ENCODE data around the gene WDR43.

WDR43 gene

DNA sequence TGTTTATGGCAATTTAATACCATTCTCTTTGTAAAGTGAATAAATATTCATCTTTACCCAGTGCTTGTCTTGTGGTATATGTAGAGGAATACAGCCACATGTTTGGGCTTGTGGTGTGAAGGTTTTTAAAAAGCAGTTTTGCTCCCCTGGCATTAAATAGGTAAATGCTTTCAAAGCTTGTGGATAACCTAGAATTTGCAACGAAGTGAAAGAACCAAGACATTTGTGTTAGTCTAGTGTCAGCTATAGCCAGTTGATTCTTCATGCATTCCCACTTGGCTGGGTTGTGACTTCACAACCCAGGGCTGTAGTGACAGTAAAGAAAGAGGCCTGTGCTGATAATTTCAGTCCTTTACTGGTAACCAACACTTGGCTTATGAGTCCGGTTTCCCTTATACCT, 53.7 kb downstream of the WDR43 start:
- H3K36me3 ChIP-seq (ENCODE audit: insufficient read depth, low read length): peaks cover 61% of the 10 kb centered on the region
- H3K27me3 ChIP-seq (ENCODE audit: insufficient read depth, low read length): no peaks in the 10 kb centered on the region
- no peak overlapping the region for H3K27ac ChIP-seq (ENCODE audit: low read depth, low read length)
- 98% methylated on average over 2 of the region's 2 CpGs for WGBS
- H3K9me3 ChIP-seq (ENCODE audit: insufficient read depth, low read depth, low read length): peaks cover 29% of the 10 kb centered on the region
- H3K9ac ChIP-seq (ENCODE audit: low read depth, low read length): no peak overlapping the region
- H3K4me3 ChIP-seq (ENCODE audit: low read length): no peak overlapping the region
- H3K4me1 ChIP-seq (ENCODE audit: insufficient read depth, low read length): peaks cover 12% of the 10 kb centered on the region

DNA sequence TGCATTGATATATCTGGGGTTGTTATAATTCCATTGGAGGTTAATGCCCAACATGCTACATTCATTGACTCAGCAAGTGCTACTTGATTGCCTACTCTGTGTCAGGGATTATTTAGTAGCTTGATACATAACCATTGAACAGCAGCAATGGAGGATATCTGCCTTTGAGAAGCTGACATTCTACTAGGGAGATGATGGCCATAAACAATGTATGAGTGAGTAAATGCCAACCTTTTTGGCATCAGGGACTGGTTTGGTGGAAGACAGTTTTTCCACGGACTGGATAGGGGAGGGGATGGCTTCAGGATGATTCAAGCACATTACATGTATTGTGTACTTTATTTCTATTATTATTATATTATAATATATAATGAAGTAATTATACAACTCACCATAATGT, 54.7 kb downstream of the WDR43 start:
- H3K27me3 ChIP-seq (ENCODE audit: insufficient read depth, low read length): no peaks in the 10 kb centered on the region
- H3K4me3 ChIP-seq (ENCODE audit: low read length): no peak overlapping the region
- H3K4me1 ChIP-seq (ENCODE audit: insufficient read depth, low read length): peaks cover 12% of the 10 kb centered on the region
- H3K9ac ChIP-seq (ENCODE audit: low read depth, low read length): no peak overlapping the region
- H3K9me3 ChIP-seq (ENCODE audit: insufficient read depth, low read depth, low read length): peaks cover 29% of the 10 kb centered on the region
- H3K27ac ChIP-seq (ENCODE audit: low read depth, low read length): no peak overlapping the region
- H3K36me3 ChIP-seq (ENCODE audit: insufficient read depth, low read length): peaks cover 51% of the 10 kb centered on the region
- WGBS: 100% methylated on average over 1 of the region's 1 CpG

DNA sequence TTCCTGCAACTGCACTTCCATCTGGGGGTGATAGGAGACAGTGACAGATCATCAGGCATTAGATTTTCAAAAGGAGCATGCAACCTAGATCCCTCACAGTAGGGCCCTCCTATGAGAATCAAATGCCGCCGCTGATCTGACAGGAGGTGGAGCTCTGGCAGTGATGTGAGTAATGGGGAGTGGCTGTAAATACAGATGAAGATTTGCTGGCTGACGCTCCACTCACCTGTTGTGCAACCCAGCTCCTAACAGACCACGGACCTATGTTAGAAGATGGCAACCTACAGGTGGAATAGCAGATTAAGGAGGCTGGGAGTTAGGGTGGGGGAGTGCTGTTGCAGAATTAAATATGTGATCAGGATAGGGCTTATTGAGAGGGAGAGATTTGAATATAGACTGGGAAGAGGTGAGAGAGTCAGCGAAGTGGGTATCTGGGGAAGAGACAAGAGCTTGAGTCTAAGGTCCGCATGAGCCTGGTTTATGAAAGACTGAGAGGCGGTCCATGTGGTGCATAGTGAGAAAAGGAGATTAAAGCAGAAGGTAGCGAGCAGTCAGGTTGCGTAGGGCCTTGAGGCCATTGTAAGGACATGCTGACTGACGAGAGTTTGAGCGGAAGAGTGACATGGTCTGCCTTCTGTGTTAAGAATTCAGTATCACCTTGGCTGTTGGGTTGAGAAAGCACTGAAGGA, 55.3 kb downstream of the WDR43 start:
- Histone ChIP-seq H3K9me3 (ENCODE audit: insufficient read depth, low read depth, low read length) (peaks cover 29% of the 10 kb centered on the region), H3K36me3 (ENCODE audit: insufficient read depth, low read length) (peaks cover 45% of the 10 kb centered on the region), H3K27ac (ENCODE audit: low read depth, low read length) (no peak overlapping the region), H3K4me1 (ENCODE audit: insufficient read depth, low read length) (peaks cover 12% of the 10 kb centered on the region), H3K9ac (ENCODE audit: low read depth, low read length) (no peak overlapping the region), H3K4me3 (ENCODE audit: low read length) (no peak overlapping the region), H3K27me3 (ENCODE audit: insufficient read depth, low read length) (no peaks in the 10 kb centered on the region)
- WGBS: 86% methylated on average over 11 of the region's 11 CpGs

DNA sequence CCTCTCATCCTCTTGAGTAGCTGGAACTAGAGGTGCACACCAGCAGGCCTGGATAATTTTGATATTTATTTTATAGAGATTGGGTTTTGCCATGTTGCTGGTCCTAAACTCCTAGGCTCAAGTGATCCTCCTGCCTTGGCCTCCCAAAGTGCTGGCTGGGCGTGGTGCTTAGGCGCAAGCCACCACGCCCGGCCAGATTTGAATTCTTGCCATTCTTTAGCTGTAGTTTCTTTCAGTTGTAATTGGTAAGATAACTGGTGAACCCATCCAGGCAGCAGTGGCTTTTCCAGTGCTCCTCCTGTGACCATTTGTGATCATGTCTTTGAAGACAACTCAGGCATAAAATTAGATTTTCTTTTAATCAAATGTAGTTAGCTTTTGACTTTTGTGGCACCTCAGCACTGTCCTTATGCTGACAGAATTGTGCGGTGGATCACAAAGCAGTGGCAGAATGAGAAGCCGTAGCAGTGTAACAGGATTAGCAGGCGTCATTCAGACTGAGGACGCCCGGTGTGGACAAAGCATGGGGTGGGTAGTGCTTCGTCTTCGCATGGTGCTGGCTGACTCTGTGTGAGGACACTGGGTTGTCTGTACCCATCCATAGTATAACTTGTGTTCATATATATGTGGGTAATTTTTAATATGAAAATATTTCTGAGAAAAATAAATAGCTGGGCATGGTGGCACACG, 56.6 kb downstream of the WDR43 start:
- H3K9me3 ChIP-seq (ENCODE audit: insufficient read depth, low read depth, low read length): peaks cover 29% of the 10 kb centered on the region
- H3K4me1 ChIP-seq (ENCODE audit: insufficient read depth, low read length): peaks cover 22% of the 10 kb centered on the region
- H3K36me3 ChIP-seq (ENCODE audit: insufficient read depth, low read length): peaks cover 32% of the 10 kb centered on the region
- 0 out of 2 replicates have a peak overlapping the region, but pooled peaks have one; percentile 8 for H3K9ac ChIP-seq (ENCODE audit: low read depth, low read length)
- WGBS: 90% methylated on average over 11 of the region's 12 CpGs
- H3K4me3 ChIP-seq (ENCODE audit: low read length): no peak overlapping the region
- H3K27ac ChIP-seq (ENCODE audit: low read depth, low read length): no peak overlapping the region
- no peaks in the 10 kb centered on the region for H3K27me3 ChIP-seq (ENCODE audit: insufficient read depth, low read length)

DNA sequence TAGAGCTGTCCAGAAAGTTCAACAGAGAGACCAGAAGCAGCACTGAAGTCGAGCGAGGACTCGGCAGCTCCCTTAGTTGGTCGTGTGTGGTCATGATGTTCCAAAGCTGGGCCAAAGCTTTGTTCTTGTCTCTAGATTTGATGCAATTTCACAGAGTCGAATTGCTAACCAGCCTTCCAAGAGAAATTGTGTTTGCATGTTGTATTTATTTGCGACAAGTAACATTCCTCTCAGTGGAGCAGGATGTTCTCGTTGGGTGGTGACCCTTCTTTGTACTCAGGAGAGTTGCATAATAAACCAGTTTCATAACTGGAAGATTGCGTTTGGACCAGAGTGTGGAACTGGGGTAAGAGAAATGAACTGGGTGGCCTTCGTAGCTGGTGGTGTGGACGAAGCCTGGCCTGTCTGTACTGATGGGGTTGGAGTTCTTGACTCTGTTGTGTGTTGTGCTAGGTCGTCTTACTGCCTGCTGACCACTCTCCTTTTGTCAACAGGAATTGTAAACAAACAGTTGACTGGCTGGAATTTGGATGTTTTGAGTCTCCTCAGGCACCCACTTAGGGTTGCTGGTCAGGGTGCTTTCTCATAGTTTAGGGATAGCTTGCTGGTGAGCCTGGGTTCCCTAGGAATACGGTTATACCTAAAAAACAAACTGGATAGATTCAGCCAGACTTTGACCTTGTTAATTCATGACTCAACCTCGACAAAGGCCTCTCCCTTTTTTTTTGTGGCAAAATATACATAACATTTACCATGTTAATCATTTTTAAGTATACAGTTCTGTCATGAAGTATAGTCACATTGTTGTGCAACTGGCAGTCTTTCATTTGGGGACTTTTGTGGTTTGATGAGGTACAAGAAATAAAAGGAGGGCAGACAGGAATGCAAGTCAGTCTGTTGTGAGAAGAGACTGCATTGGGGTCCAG, 57.7 kb downstream of the WDR43 start:
- Histone ChIP-seq H3K9ac (ENCODE audit: low read depth, low read length) (no peak overlapping the region), H3K27me3 (ENCODE audit: insufficient read depth, low read length) (no peaks in the 10 kb centered on the region), H3K4me3 (ENCODE audit: low read length) (no peak overlapping the region), H3K4me1 (ENCODE audit: insufficient read depth, low read length) (peaks cover 24% of the 10 kb centered on the region), H3K9me3 (ENCODE audit: insufficient read depth, low read depth, low read length) (peaks cover 23% of the 10 kb centered on the region), H3K27ac (ENCODE audit: low read depth, low read length) (peak overlapping the region; percentile 24; the same call in 1 of the 2 replicates), H3K36me3 (ENCODE audit: insufficient read depth, low read length) (peaks cover 21% of the 10 kb centered on the region)
- WGBS: 82% methylated on average over 13 of the region's 13 CpGs

DNA sequence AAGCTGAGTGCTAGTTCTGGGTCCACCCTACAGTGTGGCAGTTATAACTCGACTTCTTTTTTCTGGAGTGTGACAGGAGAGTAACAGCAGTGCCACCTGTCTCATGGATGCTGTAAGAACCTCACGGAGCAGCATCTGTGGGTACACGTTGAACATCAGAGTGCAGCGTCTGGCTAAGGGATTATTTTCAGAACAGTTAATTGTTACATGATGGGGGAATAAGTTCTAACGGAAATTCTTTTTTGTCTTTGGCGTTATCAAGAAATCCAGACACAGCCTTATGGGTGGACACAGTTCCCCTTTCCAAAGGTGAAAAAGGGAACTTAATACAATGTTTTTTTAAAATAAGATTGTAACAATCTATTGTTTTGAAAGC, 58.4 kb downstream of the WDR43 start:
- Histone ChIP-seq H3K36me3 (ENCODE audit: insufficient read depth, low read length) (peaks cover 15% of the 10 kb centered on the region), H3K9ac (ENCODE audit: low read depth, low read length) (no peak overlapping the region), H3K4me3 (ENCODE audit: low read length) (no peak overlapping the region), H3K27me3 (ENCODE audit: insufficient read depth, low read length) (no peaks in the 10 kb centered on the region), H3K27ac (ENCODE audit: low read depth, low read length) (no peak overlapping the region), H3K4me1 (ENCODE audit: insufficient read depth, low read length) (peaks cover 24% of the 10 kb centered on the region), H3K9me3 (ENCODE audit: insufficient read depth, low read depth, low read length) (peaks cover 17% of the 10 kb centered on the region)
- WGBS: 73% methylated on average over 6 of the region's 6 CpGs

DNA sequence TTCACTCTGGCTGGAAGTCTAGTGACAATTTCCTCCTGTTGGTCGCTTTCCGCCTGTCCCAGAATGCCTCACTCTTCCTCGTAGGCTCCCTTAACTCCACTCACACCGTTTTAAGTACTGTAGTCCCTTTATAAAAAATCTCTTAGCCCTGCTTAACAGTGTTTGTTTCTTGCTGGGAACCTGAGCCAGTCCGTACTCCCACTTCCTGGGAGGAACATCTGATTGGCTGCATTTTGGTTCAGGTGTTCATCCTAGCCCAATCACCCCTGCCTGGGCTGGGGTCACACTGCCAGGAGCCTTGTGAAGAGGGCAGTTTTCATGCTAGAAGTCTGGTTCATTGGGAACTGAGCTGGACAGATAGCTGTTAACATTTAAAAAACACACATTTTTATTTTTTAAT, 61.0 kb downstream of the WDR43 start:
- Histone ChIP-seq H3K9ac (ENCODE audit: low read depth, low read length) (no peak overlapping the region), H3K4me3 (ENCODE audit: low read length) (no peak overlapping the region), H3K27me3 (ENCODE audit: insufficient read depth, low read length) (no peaks in the 10 kb centered on the region), H3K27ac (ENCODE audit: low read depth, low read length) (no peak overlapping the region), H3K36me3 (ENCODE audit: insufficient read depth, low read length) (no peaks in the 10 kb centered on the region), H3K4me1 (ENCODE audit: insufficient read depth, low read length) (peaks cover 24% of the 10 kb centered on the region), H3K9me3 (ENCODE audit: insufficient read depth, low read depth, low read length) (no peaks in the 10 kb centered on the region)
- WGBS: 73% methylated on average over 5 of the region's 5 CpGs

DNA sequence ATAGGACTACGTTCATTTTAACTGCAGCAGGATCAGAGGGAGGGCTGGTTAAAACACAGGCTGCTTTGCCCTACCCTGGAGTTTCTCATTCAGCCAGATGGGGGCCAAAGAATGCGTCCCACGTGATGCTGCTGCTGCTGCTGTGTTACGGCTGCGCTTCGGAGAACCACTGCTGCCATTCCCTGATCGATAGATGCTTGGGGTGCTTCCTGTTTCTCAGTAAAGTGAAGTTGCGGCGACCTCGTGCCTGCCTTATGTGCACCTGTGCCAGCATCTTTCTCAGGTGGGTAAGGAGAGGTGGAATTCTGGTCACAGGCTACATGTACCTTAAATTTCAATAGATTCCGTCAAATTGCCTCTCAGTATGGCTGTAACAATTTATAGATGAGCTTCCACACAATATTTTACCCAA, 62.0 kb downstream of the WDR43 start:
- Histone ChIP-seq H3K9me3 (ENCODE audit: insufficient read depth, low read depth, low read length) (no peaks in the 10 kb centered on the region), H3K36me3 (ENCODE audit: insufficient read depth, low read length) (no peaks in the 10 kb centered on the region), H3K27me3 (ENCODE audit: insufficient read depth, low read length) (no peaks in the 10 kb centered on the region), H3K27ac (ENCODE audit: low read depth, low read length) (no peak overlapping the region), H3K9ac (ENCODE audit: low read depth, low read length) (0 out of 2 replicates have a peak overlapping the region, but pooled peaks have one; percentile 13), H3K4me1 (ENCODE audit: insufficient read depth, low read length) (peaks cover 23% of the 10 kb centered on the region), H3K4me3 (ENCODE audit: low read length) (peak overlapping the region; percentile 37)
- WGBS: 37% methylated on average over 11 of the region's 11 CpGs

DNA sequence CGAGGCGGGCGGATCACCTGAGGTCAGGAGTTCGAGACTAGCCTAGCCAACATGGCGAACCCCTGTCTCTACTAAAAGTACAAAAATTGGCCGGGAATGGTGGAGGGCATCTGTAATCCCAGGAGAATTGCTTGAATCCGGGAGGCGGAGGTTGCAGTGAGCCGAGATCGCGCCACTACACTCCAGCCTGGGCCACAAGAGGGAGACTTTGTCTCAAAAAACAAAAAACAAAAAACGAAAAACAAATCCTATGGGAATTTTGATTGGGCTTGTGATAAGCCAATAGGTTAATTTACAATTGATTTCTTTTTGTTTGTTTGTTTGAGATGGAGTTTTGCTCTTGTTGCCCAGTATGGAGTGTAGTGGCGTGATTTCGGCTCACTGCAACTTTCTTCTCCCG, 62.4 kb downstream of the WDR43 start:
- WGBS: 72% methylated on average over 15 of the region's 15 CpGs
- no peak overlapping the region for H3K27ac ChIP-seq (ENCODE audit: low read depth, low read length)
- no peaks in the 10 kb centered on the region for H3K27me3 ChIP-seq (ENCODE audit: insufficient read depth, low read length)
- H3K4me1 ChIP-seq (ENCODE audit: insufficient read depth, low read length): peaks cover 19% of the 10 kb centered on the region
- no peak overlapping the region for H3K9ac ChIP-seq (ENCODE audit: low read depth, low read length)
- H3K9me3 ChIP-seq (ENCODE audit: insufficient read depth, low read depth, low read length): no peaks in the 10 kb centered on the region
- no peaks in the 10 kb centered on the region for H3K36me3 ChIP-seq (ENCODE audit: insufficient read depth, low read length)
- H3K4me3 ChIP-seq (ENCODE audit: low read length): no peak overlapping the region; the same call in 1 of the 2 replicates

DNA sequence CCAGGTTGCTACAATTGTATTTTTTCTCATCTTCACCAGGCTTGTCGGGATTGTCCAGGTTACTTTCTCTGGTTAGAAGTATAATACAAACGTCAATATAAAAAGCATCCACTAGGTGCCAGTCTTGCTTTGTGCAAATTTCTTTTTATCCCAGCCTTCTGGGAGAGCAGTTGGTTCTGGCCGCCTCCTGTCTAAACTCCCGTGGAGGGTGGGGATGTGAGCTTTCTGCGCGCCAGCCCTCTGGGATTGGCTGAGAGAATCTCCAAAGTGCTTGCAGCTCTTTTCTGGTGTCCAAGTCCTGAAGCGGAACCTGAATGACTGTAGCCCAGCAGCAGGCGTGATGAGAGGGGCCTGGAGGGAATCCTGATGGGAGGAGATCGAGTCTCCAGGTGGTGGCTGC, 64.2 kb downstream of the WDR43 start:
- WGBS: 35% methylated on average over 9 of the region's 9 CpGs
- Histone ChIP-seq H3K9ac (ENCODE audit: low read depth, low read length) (no peak overlapping the region), H3K36me3 (ENCODE audit: insufficient read depth, low read length) (no peaks in the 10 kb centered on the region), H3K4me3 (ENCODE audit: low read length) (no peak overlapping the region), H3K27ac (ENCODE audit: low read depth, low read length) (no peak overlapping the region), H3K4me1 (ENCODE audit: insufficient read depth, low read length) (peaks cover 11% of the 10 kb centered on the region; the same call in 1 of the 2 replicates), H3K9me3 (ENCODE audit: insufficient read depth, low read depth, low read length) (no peaks in the 10 kb centered on the region), H3K27me3 (ENCODE audit: insufficient read depth, low read length) (no peaks in the 10 kb centered on the region)

DNA sequence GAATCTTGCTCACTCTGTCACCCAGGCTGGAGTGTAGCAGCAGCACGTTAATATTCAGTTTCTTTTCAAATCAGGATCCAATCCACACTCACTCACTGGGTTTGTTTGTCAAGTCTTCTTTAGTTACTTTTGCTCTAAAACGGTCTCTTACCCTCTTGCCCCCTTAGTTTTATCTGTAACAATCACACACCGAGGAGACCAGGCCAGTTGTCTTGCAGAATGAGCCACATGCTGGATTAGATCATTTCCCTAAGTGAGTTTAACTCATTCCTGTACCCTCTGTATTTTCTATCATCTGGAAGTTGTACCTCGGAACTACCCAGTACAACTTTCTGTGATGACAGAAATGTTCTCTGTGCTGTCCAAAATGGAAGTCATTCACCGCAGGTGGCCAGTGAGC, 65.9 kb downstream of the WDR43 start:
- Histone ChIP-seq H3K9me3 (ENCODE audit: insufficient read depth, low read depth, low read length) (no peaks in the 10 kb centered on the region), H3K27ac (ENCODE audit: low read depth, low read length) (no peak overlapping the region), H3K9ac (ENCODE audit: low read depth, low read length) (no peak overlapping the region), H3K27me3 (ENCODE audit: insufficient read depth, low read length) (no peaks in the 10 kb centered on the region), H3K36me3 (ENCODE audit: insufficient read depth, low read length) (no peaks in the 10 kb centered on the region), H3K4me3 (ENCODE audit: low read length) (no peak overlapping the region), H3K4me1 (ENCODE audit: insufficient read depth, low read length) (peaks cover 9% of the 10 kb centered on the region; the same call in 1 of the 2 replicates)
- WGBS: 84% methylated on average over 5 of the region's 5 CpGs

Measured in HUES64 (cell line).